ENCODE data around the gene USP48.

USP48 gene

DNA sequence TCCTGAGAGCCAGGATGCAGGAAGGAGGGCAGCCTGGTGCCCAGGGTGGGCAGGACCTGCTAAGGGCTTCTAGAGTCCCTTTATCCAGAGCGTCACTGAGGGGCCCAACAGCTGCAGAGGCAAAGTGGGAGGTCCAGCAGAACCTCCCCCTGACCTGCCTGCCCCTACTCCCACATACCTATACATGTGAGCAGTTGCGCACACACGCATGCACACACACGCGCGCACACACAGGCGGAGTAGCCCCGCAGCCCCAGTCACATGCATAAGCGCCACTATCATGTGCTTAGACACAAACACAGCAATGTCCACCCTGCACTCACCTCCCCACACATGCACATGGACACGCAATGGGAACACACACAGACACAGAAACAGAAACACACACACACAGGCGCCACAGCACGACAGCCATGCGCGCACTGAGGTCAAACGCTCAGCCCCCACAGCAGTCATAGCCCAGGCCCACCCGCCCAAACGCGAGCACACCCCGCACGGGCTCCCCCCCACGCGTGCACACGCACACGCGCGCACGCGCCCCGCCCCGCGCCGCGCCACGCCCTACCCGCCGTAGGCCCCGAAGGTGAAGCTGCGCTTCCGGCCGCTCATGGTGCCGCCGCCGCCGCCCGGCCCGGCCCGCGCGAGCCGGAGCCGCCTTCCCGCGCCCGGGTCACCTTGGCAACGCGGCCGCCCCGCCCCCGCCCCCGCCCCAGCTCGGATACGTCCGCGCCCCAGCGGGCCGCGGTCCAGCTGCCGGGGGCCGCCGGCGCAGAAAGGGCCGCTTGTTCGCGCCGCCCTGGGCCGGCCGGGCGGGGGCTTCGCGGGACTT lies 131.5 kb downstream of the USP48 start:
- DNase-seq = no peak

DNA sequence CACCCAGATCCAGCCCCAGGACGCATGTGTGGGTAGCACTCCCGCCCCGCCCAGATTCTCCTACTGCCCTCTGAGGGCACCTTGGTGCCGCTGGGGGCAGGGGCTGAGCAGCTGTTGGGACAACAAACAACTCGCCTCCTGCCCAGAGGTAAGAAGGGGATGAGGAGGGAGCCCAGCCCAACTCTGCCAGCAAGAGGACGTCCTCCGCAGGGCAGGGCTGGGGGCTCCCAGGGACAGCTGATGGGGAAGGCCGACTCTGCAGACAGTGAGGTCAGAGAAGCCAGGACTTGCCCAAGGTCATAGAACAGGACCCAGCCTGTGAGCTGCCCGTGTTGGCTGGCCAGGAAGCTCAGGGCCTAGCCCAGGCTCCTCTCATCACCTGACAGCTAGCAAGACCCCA lies 132.5 kb downstream of the USP48 start:
- no peak for DNase-seq

- no peak for DNase-seq
Measured at GRCh38 chr1:21649315-21649714, 133.6 kb downstream of the USP48 start.

DNA sequence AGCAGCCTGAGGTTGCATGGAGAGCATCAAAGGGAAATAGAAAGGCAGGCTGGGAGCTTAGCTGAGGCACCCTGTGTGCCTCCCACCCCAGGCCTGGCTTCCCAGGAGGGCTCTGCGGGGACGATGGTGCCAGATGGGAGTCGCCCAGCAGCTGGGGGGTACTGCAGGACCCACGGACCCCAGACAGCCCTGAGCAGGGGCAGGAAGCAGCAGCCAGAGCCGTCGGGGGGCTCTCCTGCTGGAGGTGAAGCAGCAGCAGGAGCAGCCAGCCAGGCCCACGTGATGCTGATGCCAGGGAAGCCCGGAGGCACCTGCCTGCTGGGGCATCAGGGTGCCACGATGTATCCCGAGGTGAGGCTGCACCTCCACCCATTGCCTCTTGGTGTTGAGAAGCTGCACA lies 134.2 kb downstream of the USP48 start:
- DNase-seq = no peak

- no peak for DNase-seq
Measured at GRCh38 chr1:21648352-21648730, 134.6 kb downstream of the USP48 start.

DNA sequence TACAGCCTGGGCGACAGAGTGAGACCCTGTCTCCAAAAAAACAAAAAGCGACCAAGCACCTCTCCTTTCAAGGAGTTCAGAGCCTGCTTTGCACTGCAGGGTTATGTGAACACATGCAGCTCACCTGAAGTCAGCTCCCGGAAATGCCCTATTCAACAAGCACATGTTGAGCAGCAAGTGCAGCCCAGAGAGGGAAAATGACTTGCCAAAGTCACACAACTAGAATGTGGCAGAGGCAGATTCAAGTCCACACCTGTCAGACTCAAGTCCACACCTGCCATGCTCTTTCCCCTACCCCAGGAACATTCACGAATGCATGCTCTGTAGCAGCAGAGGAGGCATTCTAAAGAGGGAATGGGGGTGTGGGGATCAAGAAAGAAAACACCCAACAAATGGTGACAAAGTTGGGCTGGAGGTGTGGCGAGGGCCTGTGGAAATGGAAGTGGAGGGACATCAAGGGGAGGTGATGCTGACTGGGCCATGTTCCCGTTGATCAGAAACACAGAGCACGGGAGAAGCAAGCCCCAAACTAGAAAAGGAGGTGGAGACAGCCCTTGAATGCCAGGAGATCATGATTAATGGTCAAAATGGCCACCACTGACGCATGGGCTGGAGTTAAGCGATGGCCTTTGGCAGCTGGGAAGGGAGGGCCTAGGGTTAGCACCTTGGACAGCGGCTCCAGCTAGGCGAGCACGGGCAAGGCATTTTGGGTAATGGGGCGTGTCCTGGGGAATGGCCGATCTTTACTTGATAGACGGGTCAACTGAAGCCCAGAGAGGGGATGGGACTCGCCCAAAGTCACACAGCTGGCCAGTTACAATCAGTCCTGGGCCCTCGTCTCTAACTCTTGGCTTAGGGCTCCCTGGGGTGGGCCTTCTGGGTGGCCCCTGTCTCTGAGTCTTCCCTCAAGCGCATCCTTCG lies 135.3 kb downstream of the USP48 start:
- DNase-seq = peak; percentile 65

DNA sequence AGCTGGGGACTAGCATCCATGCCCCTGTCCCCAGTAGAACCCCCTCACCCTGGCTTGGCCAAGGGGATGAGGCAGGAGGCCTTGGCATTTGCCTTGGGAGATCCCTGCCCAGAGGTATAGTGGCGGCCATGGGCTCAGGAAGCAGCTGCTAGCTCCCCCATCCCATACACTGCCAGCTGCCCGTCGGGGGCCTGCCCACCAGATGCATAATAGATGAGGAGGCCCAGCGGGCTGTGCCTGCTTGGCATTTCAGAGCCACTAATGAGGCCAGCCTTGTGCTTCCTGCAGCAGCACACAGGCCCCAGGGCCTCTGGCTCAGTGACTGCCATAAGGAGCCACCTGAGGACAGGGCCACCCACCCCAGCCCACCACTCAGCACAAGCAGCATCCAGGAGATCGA lies 137.4 kb downstream of the USP48 start:
- DNase-seq = no peak

GRCh38 chr1:21644906-21645305 lies 138.0 kb downstream of the USP48 start:
- no peak for DNase-seq

DNA sequence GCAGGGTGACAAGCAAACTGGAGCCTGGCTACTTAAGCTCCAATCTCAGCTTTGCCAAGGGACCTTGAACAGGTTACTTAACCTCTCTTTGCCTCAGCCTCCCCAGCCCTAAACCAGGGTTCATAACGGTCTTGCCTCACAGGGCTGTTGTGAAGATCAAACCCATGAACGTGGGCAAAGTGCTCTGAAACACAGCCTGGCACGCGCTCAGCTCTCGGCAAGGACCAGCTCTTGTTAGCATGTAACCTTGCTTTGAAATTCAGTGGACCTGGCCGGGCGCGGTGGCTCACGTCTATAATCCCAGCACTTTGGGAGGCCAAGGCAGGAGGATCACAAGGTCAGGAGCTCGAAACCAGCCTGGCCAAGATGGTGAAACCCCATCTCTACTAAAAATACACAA lies 138.6 kb downstream of the USP48 start:
- DNase-seq = no peak

DNA sequence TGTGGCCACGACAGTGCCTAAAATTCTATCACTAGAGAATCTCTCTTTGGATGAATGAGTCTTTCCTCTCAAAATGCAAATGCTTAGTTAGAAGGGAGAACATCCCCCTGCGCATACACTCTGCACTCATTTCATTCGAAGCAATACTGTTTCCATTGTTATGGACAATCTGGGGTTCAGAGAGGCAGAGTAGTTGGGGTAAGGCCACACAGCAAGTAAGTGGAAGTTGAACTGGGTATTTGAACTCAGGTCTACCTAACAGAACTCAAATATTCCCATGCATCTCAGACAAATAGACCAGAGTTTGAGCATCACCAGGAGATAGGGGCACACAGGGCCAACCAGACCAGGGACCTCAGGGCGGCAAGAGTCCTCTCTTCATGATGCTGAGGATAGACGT lies 139.3 kb downstream of the USP48 start:
- no peak for DNase-seq

DNA sequence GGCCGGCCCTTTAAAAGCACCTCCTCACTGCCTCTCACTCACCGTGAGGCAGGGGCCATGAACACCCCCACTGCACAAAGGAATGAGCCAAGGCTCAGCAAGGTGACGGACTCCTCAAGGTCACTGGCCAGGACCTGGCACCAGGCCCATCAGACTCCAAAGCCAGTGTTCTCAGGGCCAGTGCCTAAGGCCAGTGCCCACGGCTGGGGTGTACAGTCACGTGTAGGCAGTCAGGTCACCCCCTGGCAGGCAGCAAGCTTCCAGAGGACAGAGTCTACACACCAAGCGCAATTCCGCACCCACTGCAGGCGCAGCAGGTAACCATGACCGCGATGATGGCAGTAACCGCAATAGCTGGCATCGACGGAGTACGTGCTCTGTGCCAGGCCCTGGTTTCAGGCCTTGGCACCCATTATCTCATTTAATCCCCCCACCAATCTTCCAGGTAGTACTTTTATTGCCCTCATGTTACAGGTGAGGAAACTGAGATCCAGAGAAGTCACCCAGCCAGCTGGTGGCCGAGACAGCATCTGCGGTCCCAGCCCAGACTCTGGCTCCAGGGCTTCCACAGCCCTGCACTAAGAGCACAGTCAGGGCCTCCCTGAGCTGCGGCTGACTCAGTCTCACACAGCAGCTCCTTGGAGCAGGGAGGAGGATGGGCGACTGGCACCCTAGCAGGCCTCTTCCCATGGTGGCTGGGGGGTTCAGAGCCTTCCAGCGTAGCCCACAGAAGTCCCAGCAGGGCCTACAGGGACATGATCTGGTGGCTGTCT lies 140.8 kb downstream of the USP48 start:
- DNase-seq = no peak

DNA sequence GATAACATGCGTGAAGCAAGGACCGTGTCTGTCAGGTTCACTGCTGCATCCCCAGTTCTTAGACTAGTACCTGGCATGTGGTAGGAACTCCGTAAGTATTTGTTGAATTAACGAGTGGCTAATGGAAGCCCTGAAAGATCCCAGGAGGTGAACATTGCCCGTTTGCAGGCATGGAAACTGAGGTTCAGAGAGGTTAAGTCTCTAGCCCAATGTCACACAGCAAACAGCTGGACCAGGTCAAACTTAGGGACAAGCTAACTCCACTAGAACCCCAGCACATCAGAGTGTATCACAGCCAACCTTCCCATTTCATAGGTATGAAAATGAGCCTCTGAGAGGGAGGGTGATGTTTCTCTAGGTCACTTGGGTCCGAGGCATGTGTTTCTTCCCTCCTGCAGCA lies 141.4 kb downstream of the USP48 start:
- no peak for DNase-seq

- DNase-seq = no peak
Measured at GRCh38 chr1:21641076-21641475, 141.9 kb downstream of the USP48 start.

GRCh38 chr1:21640653-21641052 lies 142.3 kb downstream of the USP48 start:
- no peak for DNase-seq

DNA sequence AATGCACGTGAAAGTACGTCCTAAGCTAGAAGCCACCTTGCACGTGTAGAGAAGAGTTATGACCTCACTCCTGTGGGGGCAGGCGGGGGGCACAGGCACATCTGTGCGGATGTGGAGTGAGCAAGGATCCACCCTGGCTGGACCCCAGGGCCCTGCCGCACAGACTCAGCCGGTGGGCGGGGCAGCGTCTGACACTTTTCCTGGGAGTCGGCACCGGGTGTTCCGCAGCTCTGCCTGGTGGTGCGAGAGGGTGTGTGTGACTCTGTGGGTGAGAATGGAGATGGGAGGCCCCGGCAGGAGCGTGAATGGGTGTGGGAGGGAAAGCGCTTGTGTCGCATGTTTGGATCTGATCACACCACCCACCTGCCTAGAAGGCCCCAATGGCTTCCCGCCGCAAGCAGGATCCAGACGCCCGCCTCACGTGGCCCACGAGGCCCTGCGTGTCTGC lies 143.3 kb downstream of the USP48 start:
- no peak for DNase-seq

DNA sequence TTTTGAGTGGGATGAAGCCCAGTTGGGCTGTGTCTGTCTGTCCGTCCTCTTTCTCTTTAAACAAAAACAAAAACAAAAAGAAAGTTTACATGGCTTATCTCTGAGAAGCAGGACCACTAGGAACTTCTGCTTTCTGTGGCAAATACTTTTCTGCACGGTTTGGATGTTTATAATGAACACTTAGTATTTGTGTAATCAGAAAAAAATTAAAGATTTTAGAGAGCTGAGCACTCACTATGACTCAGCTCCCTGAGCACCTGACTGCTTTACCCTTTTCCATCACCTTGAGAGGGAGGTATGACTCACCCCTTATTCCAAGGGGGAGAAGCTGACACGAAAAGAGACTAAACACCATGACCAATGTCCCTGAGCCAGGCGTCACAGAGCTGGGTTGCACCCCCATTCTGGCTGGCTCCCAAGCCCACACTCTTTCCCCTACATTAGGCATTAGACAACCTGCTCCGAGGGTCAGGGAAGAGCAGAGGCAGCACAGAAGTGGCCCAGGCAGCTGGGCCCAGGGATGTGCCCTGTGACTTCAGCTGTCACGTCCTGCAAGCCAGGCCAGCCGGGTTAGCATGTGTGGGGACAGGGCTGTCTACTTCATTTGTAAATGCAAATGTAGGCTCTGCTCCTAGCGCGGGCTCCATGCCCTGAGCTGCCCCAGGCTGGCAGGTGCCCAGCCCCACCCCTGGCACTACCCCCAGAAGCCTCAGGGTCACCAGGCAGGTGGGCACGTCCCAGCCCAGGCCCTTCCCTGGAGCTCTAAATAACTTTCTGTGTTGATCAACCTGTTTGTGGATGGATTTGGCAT lies 144.2 kb downstream of the USP48 start:
- no peak for DNase-seq

DNA sequence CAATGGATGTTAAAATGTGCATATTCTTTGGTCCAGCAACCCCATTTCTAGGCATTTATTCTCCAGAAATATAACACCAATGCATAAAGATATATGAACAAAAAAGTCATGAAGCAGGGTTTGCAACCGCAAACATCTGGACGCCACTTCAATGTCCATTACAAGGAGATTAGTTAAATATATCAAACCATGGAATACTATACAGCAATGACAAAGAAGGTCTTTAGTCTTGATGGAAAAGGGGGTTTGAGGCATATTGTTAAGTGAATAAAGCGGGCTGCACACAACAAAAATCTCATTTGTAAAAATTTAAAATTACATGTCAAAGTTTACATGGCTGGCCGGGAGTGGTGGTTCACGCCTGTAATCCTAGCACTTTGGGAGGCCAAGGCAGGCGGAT lies 145.4 kb downstream of the USP48 start:
- DNase-seq = no peak

GRCh38 chr1:21636029-21636428 lies 146.9 kb downstream of the USP48 start:
- no peak for DNase-seq

DNA sequence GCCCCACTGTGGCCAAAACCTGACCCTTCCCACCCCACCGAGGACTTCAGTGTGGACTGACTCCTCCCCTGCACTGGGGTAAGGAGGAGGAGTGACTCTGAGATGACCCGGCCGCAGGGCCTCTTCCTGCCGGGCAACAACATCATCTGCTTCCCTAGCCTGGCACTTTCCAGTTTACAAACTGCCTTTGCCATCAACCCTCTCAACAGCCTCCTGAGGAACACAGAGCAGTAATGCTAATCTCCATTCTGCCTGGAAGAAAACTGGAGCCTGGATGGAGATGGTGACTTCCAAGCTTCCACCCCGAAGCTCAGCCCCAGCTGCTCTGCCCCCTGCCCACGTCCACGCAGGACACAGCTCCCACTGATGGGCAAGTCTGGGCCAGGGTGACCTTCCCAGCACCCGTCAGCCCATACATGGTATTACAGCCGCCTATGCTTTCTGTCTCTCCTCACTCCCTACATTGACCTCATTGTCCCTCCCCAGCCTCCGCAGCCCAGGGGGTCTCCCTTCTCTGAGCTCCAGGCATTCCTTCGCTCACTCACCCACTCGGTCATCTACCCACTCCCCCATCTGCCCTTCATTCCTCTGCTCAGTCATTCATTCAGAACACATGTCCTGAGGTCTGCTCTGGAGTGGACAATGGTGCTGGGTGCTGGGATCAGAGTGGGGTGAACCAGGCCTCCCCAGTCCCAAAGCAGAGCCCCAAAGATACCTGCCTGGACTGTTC lies 148.0 kb downstream of the USP48 start:
- DNase-seq = no peak

GRCh38 chr1:21633992-21634805 lies 148.8 kb downstream of the USP48 start:
- no peak for DNase-seq

Measured in fibroblast of skin of back (primary cell).